T47D (cell line): ENCODE measurements around the gene NDP.
"Not testable (repeated sequence)": the region's sequence is repeated elsewhere in the genome, so short reads cannot be mapped to it uniquely, and the experiment has no call there.

Experiments used
- DNase-seq, 2 experiments: peaks; one replicate each; pipeline versions ENCODE4 v3.0.0 to v3.0.0-alpha.2; 2011 to 2012; ENCODE audit warnings: low read depth in 1 of 2, low spot score in 1 of 2
- JUND ChIP-seq: IDR thresholded peaks from 2 replicates; pipeline ENCODE4 v1.6.1; 2012; ENCODE audit warnings: low read depth
- in situ Hi-C: cut with HindIII; loops from 2 replicates; pipeline ENCODE4 v1.10.0; 2016; ENCODE audit warnings: low sequenced_read_pairs, low pct_unique_long_range_greater_than_20kb

Gene NDP

GRCh38 chrX:43963726-43964125 lies 9.5 kb downstream of the NDP start:
- DNase-seq, result no peak
- TF ChIP-seq JUND, result no peak
- in situ Hi-C loops, result no loop called here

GRCh38 chrX:43962636-43963035 lies 10.6 kb downstream of the NDP start:
- TF ChIP-seq JUND, result no peak
- no peak for DNase-seq
- in situ Hi-C loops, result no loop called here

- in situ Hi-C loops, result no loop called here
These were observed 11.5 kb downstream of the NDP start for GRCh38 chrX:43961699-43962098.

GRCh38 chrX:43958529-43958928 lies 14.7 kb downstream of the NDP start:
- TF ChIP-seq JUND, result no peak
- in situ Hi-C loops, result no loop called here
- DNase-seq, result peak; percentile 19 to 91

More at GRCh38 chrX:43961699-43962098, 11.5 kb downstream of the NDP start:
- no peak for DNase-seq
- no peak for TF ChIP-seq JUND

- no peak for TF ChIP-seq JUND
- DNase-seq, result no peak
- in situ Hi-C loops, result no loop called here
These were observed 17.2 kb downstream of the NDP start for GRCh38 chrX:43956034-43956433.

- in situ Hi-C loops, result no loop called here
- TF ChIP-seq JUND, result no peak
- no peak for DNase-seq
These were observed 20.0 kb downstream of the NDP start for GRCh38 chrX:43953218-43953617.

GRCh38 chrX:43949669-43950068 lies 23.5 kb downstream of the NDP start:
- no peak for TF ChIP-seq JUND
- peak; percentile 43 to 67 for DNase-seq
- in situ Hi-C loops, result no loop called here

- no peak for TF ChIP-seq JUND
- DNase-seq, result no peak
- in situ Hi-C loops, result no loop called here
These were observed 32.2 kb downstream of the NDP start for GRCh38 chrX:43940816-43941474.

GRCh38 chrX:43939187-43939926 lies 33.8 kb downstream of the NDP start:
- peak in 1 of 2 experiments; percentile 49 for DNase-seq
- in situ Hi-C loops, result no loop called here
- no peak for TF ChIP-seq JUND

- in situ Hi-C loops, DNase-seq: not testable (repeated sequence)
These were observed 51.2 kb downstream of the NDP start for GRCh38 chrX:43922032-43922431.

GRCh38 chrX:43910772-43911171 lies 62.4 kb downstream of the NDP start:
- in situ Hi-C loops, result not testable (repeated sequence)

GRCh38 chrX:43910012-43910411 lies 63.2 kb downstream of the NDP start:
- no peak for DNase-seq
- in situ Hi-C loops, result no loop called here
- no peak for TF ChIP-seq JUND

More at GRCh38 chrX:43910772-43911171, 62.4 kb downstream of the NDP start:
- DNase-seq, result not testable (repeated sequence)

GRCh38 chrX:43909141-43909540 lies 64.0 kb downstream of the NDP start:
- in situ Hi-C loops, result no loop called here
- no peak for DNase-seq
- no peak for TF ChIP-seq JUND
